Dedifferentiated amniotic fluid mesenchymal stem cell (primary cell): ENCODE data around the gene BPIFB3.
A peak's percentile ranks its signal among the peaks of the same experiment; 100 is the strongest.
"Not testable (repeated sequence)": the region's sequence is repeated elsewhere in the genome, so short reads cannot be mapped to it uniquely, and the experiment has no call there.

ENCODE experiments used
- DNase-seq: peaks from one replicate; pipeline ENCODE4 v3.0.0-alpha.2; 2016; ENCODE audit errors: extremely low spot score

Gene BPIFB3

DNA sequence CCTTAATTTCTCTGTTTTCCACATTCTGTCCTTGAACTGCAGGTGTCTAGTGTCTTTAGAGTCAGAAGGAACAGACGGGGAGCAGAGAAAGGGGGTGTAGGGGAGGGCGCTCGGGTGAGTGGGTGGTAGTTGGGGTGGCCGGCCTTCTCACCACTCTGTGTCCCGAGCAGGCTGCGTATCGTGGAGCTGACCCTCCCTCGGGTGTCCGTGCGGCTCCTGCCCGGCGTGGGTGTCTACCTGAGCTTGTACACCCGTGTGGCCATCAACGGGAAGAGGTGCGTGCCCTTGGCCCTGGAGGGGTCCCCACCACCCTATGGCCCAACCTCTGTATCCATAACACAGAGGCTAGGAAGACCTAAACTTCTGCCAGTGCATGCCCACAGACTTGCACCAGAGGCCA lies 31.0 kb downstream of the BPIFB3 start:
- DNase-seq = no peak

DNA sequence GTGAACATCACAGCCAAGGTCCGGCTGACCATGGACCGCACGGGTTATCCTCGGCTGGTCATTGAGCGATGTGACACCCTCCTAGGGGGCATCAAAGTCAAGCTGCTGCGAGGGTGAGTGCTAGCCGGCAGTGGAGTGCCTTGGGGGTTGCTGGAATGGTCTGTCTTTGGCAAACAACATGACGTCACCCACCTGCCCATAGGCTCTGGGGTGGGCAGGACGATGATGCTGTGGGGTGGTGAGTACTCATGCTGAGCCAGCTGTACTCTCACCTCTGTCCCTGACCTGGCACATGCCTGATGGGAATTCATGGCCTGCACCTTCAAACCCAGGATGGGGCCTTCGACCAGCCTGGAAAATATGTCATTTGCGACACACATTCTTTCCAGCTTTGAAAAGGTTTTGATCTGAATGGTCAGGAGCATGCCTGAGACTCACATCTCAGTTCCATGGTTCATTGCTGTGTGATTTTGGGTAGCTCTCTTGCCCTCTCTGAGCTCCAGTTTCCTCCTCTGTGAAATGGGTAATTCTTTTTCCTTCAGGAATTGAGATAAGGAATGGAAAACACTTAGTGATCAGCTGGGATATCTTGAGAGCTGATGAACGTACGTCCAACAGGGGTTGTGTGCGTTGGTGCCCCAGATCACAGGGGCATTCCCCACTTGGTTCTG lies 32.5 kb downstream of the BPIFB3 start:
- no peak for DNase-seq

DNA sequence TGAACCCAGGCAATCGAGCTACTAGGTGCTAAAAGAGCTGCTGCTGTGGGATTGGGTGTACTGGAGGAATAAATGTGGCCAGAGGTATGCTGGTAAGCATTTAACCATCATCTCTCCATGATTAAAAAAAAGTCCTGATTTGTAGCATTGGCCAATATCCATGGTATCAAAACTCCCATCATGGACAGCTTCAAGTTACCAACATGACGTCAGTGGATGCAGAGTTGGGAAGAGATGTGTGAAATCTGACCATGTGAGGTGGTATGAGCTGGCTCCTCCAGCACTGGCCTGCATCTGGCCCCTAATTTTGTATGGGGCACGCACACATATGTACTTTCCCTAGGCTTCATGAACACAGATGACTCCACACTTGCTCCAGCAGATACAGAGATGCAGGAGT lies 37.4 kb downstream of the BPIFB3 start:
- no peak for DNase-seq

DNA sequence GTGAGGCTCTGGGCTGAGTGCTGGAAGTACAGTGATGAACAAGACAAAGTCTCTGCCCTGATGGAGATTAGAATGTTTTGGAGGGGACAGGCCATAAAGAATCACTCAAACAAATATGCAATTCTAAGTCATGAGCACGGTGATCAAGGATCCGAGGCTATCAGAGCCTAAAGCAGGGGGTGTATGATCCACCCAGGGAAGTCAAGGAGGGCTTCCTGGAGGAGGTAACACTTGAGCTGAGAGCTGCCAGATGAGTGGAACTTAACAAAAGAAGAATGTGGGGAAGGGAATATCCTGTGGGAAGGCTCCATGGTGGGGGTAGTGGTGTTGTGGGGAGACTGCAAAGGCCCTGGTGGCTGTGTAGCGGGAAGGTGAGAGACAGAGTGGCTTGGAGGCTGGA lies 38.0 kb downstream of the BPIFB3 start:
- DNase-seq = no peak

DNA sequence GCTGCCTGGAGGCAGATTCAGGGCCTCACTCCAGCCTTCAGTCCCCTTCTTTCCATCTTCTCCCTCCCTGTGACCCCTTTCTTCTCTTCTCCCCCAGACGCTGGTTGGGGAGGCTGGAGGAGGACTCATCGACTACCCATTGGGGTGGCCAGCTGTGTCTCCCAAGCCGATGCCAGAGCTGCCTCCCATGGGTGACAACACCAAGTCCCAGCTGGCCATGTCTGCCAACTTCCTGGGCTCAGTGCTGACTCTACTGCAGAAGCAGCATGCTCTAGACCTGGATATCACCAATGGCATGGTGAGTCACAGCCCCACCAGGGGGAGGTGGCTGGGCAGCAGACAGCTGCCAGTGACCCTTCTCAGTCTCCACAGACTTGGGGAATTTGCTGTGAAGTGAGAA lies 38.7 kb downstream of the BPIFB3 start:
- DNase-seq = no peak

DNA sequence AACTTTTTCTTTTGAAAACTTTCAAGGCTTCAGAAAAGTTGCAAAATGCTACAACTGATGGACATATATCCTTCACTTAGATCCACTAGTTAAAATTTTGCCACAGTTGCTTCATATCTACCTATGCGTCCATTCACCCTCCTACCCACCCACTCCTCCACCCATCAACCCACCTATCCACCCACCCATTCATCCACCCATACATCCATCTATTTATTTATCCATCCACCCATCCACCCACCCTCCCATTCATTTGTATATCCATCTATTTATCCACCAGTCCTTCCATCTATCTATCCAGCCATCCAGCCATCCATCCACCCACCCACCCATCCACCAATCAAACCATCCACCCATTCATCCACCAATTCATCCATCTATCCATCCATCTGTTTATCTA lies 39.4 kb downstream of the BPIFB3 start:
- DNase-seq = no peak

DNA sequence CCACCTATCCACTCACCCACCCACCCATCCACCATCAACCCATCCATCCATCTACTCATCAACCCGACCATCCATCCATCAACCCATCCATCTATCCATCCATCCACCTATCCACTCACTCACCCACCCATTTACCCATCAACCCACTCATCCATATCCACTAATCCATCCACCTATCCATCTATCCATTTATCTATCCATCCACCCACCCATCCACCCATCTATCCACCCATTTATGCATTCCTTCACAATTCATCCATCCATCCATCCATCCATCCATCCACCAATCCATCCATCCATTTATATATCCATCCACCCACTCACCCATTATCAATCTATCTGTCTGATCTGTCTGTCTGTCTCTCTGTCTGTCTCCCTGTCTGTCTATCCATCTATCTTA lies 39.9 kb downstream of the BPIFB3 start:
- no peak for DNase-seq

DNA sequence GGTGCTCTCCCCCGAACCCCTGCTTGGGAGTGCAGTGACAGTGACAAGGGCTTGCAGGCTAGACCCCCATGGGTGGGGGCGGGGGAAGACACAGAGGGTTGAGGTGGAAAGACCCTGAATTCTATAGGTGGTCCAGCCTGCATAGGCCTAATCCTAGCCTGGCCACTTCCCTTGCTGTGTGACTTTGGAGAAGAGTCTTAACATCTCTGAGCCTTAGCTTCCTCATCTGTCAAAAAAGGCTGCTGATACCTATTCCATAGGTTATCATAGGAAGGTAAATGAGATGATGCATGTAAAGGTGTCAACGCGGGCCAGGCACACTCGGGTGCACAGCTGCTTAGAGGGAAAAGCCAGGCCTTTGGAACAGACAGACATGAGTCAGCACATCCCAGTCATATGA lies 41.5 kb downstream of the BPIFB3 start:
- no peak for DNase-seq

DNA sequence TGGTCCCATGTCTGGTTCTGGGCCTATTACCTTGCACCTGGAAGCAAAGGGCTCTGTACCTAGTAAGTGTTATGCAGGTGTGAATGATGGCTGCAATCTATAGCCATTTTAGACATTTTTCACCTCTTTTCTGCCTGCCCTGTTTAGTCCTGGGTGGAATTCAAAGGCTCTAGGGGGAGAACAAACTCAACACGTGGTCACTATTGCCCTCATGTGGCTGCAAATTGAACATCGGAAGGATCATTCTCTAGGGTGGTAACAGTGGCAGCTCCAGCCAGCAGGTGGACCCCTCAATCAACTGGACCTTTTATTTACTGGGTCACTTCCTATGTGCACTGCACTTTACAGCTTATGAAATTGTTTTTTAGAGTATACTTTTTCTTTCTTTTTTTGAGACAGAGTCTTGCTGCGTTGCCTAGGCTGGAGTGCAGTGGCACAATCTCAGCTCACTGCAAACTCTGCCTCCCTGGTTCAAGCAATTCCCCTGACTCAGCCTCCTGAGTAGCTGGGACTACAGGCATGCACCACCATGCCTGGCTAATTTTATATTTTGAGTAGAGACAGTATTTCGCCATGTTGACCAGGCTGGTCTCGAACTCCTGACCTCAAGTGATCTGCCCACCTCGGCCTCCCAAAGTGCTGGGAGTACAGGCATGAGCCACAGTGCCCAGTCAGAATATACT lies 42.3 kb downstream of the BPIFB3 start:
- DNase-seq = peak; percentile 41

DNA sequence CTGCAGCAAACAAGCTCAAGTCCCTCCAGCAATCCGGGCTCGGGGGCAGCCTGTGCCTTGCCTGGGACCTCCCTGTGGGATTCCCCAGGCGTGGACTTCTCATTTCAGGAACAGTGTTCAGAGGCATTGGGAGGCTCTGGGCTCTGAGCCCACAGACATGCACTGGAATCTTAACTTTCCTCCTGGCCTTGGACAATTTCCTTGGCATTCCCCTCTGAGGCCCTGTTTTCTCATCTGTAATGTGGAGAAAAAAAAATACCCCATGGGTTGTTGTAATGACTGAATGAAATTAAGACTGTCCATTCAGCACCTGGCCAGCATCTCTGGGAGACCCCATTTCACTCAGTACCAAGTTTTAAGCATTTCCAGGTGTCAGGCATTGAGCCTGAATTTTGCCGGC lies 43.3 kb downstream of the BPIFB3 start:
- DNase-seq = no peak

DNA sequence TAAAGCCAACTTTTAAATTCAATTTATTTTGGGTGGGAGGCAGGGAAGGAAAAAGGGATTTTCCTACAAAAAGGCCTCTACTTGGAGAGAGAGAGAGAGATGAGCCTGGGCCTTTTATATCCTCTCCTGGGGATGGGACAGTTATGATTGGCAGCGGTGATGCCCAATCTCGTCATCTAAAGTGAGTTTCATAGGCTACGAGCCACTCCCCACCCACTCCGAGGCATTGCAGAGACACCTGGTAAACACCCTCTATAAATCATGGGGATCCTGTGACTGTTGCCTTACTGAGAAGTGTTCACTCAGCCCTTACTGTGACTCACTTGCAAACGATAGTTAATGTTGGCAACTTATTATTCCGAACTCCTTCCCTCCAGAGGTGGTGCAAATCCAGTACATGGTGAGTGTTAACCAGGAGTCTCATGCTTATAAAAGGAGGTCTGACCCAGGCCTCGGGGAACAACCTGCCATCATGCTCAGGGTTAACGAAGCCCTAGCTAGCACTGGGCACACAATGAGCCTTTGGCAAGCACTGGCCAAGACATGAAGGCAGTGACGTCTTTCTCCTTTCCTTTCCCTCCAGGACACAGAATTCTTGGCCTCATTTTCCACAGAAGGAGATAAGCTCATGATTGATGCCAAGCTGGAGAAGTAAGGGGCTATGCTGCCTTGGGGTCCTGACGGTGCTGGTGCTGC lies 46.3 kb downstream of the BPIFB3 start:
- no peak for DNase-seq

DNA sequence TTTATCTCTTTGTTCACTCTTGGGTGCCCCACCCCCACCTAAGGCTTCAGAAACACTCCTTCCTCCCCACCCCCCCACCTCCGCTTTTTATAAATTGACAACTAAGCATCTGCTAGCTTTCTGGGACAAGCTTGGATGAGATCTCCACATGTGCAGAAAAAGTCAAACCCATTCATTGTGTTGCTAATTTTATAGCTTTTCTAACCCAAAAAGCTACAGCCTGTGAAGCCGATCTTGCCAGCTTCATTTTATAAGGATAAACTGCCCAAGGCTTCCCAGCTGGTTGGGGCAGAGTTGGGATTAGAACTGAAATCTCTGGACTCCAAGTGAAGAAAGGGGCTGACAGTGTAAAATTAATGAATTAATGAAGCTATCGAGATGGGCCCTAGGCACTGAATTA lies 49.9 kb downstream of the BPIFB3 start:
- DNase-seq = no peak

DNA sequence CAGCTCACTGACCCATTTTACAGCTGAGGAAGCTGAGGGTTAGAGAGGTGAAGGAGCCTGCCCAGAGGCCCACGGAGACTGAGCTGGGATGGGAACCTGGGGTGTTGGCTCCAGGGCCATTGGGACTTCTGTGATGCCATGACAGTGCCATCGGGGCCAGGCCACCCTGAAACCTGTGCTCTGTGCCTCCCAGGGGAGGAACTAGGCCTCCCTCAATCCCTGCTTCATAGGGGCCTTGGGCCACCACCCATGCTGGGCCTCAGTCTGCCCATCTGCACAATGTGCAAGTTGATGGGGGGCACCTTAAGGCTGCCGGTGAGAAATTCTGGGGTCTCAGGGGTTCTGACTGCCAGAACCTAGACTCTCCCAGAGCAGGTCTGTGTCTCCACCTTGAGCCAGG lies 50.6 kb downstream of the BPIFB3 start:
- DNase-seq = no peak

DNA sequence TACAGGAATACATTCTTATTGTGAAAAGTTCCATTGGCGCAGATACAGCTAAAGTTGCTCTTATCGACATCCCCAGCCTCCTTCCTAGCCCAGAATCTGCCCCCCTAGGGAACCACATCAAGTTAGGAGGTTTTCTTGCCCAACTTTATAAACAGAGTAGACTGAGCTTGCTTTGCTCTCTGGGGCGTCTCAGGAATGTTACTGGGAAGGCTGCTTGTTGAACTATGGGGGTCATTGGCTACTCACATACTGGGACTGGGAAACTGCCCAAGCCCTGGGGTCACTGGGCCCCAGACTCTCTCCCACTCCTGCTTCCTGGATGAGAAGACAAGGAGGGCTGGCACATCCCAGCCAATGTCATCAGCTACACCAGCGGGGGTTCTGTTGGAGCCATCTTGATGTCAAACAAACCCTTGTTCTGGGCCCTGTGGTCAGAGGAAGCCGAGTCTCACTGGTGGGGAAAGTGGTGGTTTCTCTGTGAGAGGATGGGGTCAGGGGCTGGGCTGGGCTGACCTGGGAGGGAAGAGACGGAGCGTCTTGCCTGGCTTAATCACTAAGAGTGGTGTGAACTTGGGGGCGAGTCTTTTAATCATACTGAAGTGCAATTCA lies 51.7 kb downstream of the BPIFB3 start:
- no peak for DNase-seq

DNA sequence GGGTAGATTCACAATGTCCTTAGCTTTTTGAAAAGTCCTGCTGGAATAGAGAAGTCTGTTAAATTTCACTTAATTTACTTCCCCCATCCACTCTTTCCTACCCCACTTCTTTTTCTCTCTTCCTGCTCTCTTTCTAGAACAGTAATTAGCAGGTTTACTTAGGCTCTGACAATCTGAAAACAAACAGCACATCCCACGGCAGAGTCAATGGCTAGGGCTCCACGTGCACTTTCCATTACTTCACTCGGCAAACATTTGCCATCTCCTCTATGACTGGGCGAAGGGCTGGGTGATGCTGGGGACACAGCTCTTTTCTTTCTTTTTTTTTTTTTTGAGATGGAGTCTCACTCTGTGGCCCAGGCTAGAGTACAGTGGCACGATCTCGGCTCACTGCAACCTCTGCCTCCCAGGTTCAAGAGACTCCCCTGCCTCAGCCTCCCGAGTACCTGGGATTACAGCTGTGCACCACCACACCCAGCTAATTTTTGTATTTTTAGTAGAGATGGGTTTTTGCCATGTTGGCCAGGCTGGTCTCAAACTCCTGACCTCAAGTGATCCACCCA lies 52.4 kb downstream of the BPIFB3 start:
- not testable (repeated sequence) for DNase-seq

DNA sequence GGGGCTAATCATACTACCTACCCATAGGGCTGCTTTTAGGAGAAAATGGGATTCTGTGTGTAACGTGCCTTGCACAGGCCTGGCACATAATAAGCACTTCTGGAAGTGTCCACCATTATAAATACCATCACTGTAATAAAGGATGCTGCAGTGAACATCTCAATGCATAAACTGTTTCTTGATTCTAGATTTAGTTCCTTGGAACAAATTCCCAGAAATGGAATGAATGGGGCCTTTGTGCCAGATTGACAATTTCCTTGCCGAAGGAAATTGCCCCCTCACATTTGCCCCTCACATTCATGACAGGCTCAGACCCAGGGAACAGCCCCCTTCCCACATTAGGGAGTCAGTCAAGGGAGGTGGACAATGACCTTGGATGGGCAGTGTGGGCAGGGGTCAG lies 55.0 kb downstream of the BPIFB3 start:
- no peak for DNase-seq

DNA sequence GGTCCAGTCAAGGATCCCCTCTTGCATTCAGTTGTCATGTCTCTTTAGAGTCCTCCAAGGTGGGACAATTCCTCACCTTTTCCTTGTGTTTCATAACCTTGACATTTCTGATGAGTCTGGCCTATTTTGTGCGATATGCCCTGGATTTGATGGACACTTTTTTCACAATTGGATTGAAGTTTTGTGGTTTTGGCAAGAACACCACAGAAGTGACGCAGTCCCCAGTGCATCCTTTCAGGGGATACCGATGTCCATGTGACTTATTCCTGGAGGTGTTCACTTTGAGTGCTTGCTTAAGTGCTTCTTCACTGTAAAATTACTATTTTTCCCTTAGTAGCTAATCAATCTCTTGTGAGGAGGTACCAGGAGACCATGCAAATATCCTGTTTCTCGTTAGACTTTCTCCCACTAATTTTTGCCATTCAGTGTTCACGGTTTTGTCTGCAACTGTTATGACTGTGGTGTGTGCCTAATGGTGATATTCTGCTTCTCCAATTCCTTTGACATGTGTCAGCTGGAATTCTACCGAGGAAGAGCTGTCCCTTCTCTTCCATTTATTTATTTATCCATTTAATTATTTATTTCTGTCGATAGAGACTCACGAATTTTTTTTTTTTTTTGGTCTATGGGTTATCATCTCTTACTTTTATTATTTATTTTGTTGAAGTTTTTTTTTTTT lies 56.6 kb downstream of the BPIFB3 start:
- DNase-seq = no peak

DNA sequence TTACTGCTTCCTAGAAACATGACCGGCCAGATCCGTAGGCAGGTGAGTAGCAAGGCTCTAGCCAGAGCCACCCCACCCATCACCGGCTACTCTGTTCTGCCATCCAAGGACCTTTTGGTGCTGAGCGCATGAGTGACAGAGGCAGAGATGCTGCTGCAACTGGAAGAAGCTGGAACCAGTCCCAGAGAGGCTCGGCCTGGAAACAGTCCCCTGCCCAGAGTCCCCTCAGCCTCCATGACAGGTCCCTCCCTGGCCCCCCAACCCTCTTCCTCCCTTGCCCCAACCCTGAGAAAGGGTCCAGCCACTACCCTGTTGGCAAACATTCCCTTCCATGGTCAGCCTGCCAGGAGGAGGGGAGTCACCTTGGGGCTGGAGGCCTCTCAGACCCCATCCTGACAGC lies 57.6 kb downstream of the BPIFB3 start:
- DNase-seq = no peak

DNA sequence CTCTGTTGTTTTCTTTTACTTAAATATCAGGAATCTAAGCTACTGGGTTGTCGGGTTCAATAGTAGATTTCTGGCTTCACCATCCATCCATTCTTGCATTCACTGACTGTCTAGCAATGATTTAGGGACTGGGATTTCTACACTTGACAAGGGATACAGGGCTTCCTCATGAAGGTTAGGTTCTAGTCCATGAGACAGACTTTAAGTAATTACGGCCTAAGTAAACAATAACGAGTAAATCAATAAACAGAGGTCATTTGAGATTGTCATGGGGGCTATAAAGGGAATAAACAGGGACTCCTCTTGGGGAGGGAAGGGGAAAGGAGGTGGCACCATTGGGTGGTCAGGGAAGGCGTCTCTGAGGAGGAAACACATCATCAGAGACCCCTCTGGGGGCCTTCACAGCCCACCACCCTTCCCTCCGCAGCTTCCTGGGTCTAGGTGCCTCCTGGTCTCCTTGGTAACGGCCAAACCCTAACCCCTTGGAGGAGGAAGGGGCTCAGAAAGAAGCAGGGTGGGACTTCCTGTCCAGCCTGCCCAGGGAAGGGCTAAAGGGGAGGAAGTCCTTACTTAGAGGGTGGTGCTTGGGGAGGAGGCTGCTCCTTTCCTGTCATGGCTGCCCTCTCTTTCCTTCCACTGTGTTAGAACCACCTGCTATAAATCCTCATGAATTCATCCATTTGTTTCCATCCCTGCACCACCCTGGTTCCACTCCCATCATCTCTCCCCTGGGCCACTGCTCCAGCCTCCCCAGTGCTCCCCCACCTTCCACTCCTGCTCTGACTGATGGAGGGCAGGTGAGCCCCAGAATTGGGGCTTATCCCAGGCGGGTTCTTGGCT lies 59.1 kb downstream of the BPIFB3 start:
- DNase-seq = no peak

DNA sequence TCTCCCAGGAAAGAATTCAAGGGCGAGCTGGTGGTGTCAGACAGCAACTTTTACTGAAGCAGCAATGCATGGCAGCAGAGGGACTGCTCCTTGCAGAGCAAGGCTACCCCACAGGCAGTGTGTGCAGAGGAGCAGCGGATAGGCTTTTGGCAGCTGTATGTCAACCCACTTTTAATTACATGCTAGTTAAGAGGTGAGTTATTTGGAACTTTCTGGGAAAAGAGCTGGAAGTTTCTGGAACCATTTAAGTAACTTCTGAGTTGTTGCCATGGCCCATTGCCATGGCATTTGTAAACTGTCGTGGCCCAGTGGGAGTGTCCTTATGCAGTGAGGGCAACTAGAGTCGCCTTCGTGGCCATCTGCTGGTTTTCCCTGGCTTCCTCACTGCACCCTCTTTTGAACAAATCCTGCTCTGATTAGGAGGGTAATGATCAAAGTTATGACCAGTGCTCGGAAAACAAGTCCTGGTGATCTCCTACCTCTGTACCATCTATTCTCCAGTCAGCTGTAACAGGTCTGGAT lies 59.7 kb downstream of the BPIFB3 start:
- no peak for DNase-seq

DNA sequence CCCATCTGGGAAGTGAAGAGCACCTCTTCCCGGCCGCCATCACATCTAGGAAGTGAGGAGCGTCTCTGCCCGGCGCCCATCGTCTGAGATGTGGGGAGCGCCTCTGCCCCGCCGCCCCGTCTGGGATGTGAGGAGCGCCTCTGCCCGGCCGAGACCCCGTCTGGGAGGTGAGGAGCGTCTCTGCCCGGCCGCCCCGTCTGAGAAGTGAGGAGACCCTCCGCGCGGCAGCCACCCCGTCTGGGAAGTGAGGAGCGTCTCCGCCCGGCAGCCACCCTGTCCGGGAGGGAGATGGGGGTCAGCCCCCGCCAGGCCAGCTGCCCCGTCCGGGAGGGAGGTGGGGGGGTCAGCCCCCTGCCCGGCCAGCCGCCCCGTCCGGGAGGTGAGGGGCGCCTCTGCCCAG lies 61.8 kb downstream of the BPIFB3 start:
- DNase-seq = not testable (repeated sequence)
